Pancreas (tissue), 10 donors: Measurements from ENCODE around the gene TSNAX. TPM values are rescaled to one million over a fixed set of nuclear protein-coding genes. Genes with fewer than 3 reads are reported as not detected.

Source experiments
- ATAC-seq, 4 donors: fragments of 200-7000 bp; cut with Tn5 transposase; one replicate each; pipeline versions ENCODE4 v1.8.0 to v1.9.1; 2020; ENCODE audit warnings: mild to moderate bottlenecking in 4 of 4, moderate library complexity in 4 of 4
- DNase-seq, 6 donors: peaks; one replicate each; pipeline ENCODE4 v3.0.0-alpha.2; 2020
- FAIRE-seq: peaks from 2 replicates; lab custom pipeline; 2012; peaks lifted over from hg19 to GRCh38; lab: Jason Lieb, UNC
- H3K27ac ChIP-seq, 4 donors: fragments of 200-600 bp; sonication (generic); 1 replicate in 3 of 4; 2 replicates in 1 of 4; pipeline versions ENCODE4 v1.5.0 to v1.8.0; 2020
- H3K27me3 ChIP-seq, 4 donors: fragments of 200-600 bp; one replicate each; pipeline ENCODE4 v1.8.0; 2021
- H3K36me3 ChIP-seq, 3 donors: fragments of 200-600 bp; sonication (generic) in 1 of 3; one replicate each; pipeline versions ENCODE4 v1.5.0 to v1.8.0; 2020 to 2021
- H3K4me1 ChIP-seq, 3 donors: fragments of 200-600 bp; one replicate each; pipeline ENCODE4 v1.8.0; 2021
- H3K4me3 ChIP-seq, 4 donors: fragments of 200-600 bp; sonication (generic) in 2 of 4; one replicate each; pipeline versions ENCODE4 v1.5.0 to v1.8.0; 2020 to 2021
- H3K9me3 ChIP-seq, 4 donors: fragments of 200-600 bp; one replicate each; pipeline ENCODE4 v1.8.0; 2021
- CTCF ChIP-seq, 4 donors: fragments of 200-600 bp; sonication (generic) in 3 of 4; IDR thresholded peaks; one replicate each; pipeline versions ENCODE4 v1.5.0 to v1.8.0; 2021; ENCODE audit warnings: antibody characterized with exemption in 4 of 4
- WGBS, 2 donors: extraction: QIAGEN DNeasy Blood & Tissue Kit; methylation state at CpG; one replicate each; pipeline ENCODE4 v1.1.7; 2013; 5-methylcytosine and 5-hydroxymethylcytosine counted together
- intact Hi-C, 3 donors: fragments of 100-400 bp; cut with DNase I; formaldehyde crosslinking; loops; one replicate each; pipeline versions ENCODE4 v1.11.1 to v1.14.2; 2022
- polyA plus RNA-seq, 2 donors: library from polyadenylated mRNA; stranded (reverse); fragments of 200-250 nt; gene quantifications; one replicate each; pipeline ENCODE4 v1.2.3, GENCODE V29; 2013
- total RNA-seq, 6 donors: library from RNA; stranded (reverse); fragmentation: NEBNext Ultra II Directional in 4 of 6; extraction: Animal tissue kit (Norgen Biotek cat#: 25700) in 4 of 6; gene quantifications; one replicate each; pipeline versions ENCODE4 v1.2.1 to v1.2.4, GENCODE V29; 2021 to 2023
- donor health status: healthy with polysubstance abuse.
- donor health status: DM: no; HTN: no; CAD: no; lungs with moderate emphysema.
- donor health status: DM: no; HTN: no; CAD: no.
- donor health status: control.
- donor health status: control.
- donor health status: Bipolar disorder and iron deficiency.
- donor health status: DM: yes; HTN: yes; CAD: no.
- donor health status: DM: no; HTN: no; CAD: no.
- donor health status: DM: no; HTN: no; CAD: no.
- donor health status: DM: yes; HTN: yes; CAD: no.

TSNAX gene
- total and polyA plus RNA-seq, 8 donors, result 5.1 to 18.2 (median 14.7) TPM

- no peak overlapping the region for H3K4me3 ChIP-seq
- no peaks in the 10 kb centered on the region for H3K4me1 ChIP-seq
- H3K36me3 ChIP-seq, result no peaks in the 10 kb centered on the region
- H3K27me3 ChIP-seq, result no peaks in the 10 kb centered on the region
- ATAC-seq (no peak), FAIRE-seq (no peak), DNase-seq (no peak)
- TF ChIP-seq CTCF (IDR thresholded peaks at IDR 0.05), result no peak
- no peaks in the 10 kb centered on the region for H3K9me3 ChIP-seq
- intact Hi-C loops, result no loop called here
- WGBS, 2 donors, result 91 to 96% methylated on average over 4 of the region's 4 CpGs
- H3K27ac ChIP-seq, result no peak overlapping the region
These were observed 18.2 kb downstream of the TSNAX start for GRCh38 chr1:231546693-231547092.

GRCh38 chr1:231549733-231550447 is 21.4 kb downstream of the TSNAX start:
- FAIRE-seq, result no peak
- 72 to 78% methylated on average over 4 of the region's 4 CpGs for WGBS, 2 donors
- intact Hi-C loops, result no loop called here

GRCh38 chr1:231550448-231550781 is 21.9 kb downstream of the TSNAX start:
- Histone ChIP-seq H3K9me3 (no peaks in the 10 kb centered on the region), H3K4me1 (peaks cover 0 to 5% (median 0%) of the 10 kb centered on the region in 3 donors), H3K36me3 (no peaks in the 10 kb centered on the region), H3K27ac (no peak overlapping the region), H3K4me3 (no peak overlapping the region), H3K27me3 (no peaks in the 10 kb centered on the region)
- DNase-seq, result no peak
- intact Hi-C loops, result no loop called here
- no peak for FAIRE-seq
- WGBS, 2 donors, result 43 to 53% methylated on average over 2 of the region's 2 CpGs
- peak in 3 of 4 donors; percentile 35 to 65 (median 56) for ATAC-seq
- TF ChIP-seq CTCF (IDR thresholded peaks at IDR 0.05), result peak in 1 of 4 donors; percentile 18

More at GRCh38 chr1:231549733-231550447, 21.4 kb downstream of the TSNAX start:
- TF ChIP-seq CTCF (IDR thresholded peaks at IDR 0.05), result no peak
- no peak for ATAC-seq
- no peaks in the 10 kb centered on the region for H3K9me3 ChIP-seq
- no peak overlapping the region for H3K4me3 ChIP-seq
- H3K36me3 ChIP-seq, result no peaks in the 10 kb centered on the region
- no peak for DNase-seq
- no peaks in the 10 kb centered on the region for H3K27me3 ChIP-seq
- peaks cover 0 to 5% (median 0%) of the 10 kb centered on the region in 3 donors for H3K4me1 ChIP-seq
- H3K27ac ChIP-seq, result no peak overlapping the region

- DNase-seq (no peak), FAIRE-seq (no peak), ATAC-seq (no peak)
- H3K4me1 ChIP-seq, result peaks cover 0 to 5% (median 0%) of the 10 kb centered on the region in 3 donors
- no peaks in the 10 kb centered on the region for H3K9me3 ChIP-seq
- H3K36me3 ChIP-seq, result no peaks in the 10 kb centered on the region
- no peak overlapping the region for H3K27ac ChIP-seq
- H3K27me3 ChIP-seq, result no peaks in the 10 kb centered on the region
- WGBS, 2 donors, result 47 to 50% methylated on average over 2 of the region's 2 CpGs
- TF ChIP-seq CTCF (IDR thresholded peaks at IDR 0.05), result no peak
- H3K4me3 ChIP-seq, result no peak overlapping the region
- intact Hi-C loops, result no loop called here
These were observed 24.9 kb downstream of the TSNAX start for GRCh38 chr1:231553320-231553719.

GRCh38 chr1:231554969-231555368 is 26.5 kb downstream of the TSNAX start:
- Histone ChIP-seq H3K4me1 (peaks cover 0 to 5% (median 0%) of the 10 kb centered on the region in 3 donors), H3K36me3 (no peaks in the 10 kb centered on the region), H3K4me3 (no peak overlapping the region), H3K27ac (no peak overlapping the region), H3K9me3 (no peaks in the 10 kb centered on the region), H3K27me3 (no peaks in the 10 kb centered on the region)
- ATAC-seq, result no peak
- no peak for FAIRE-seq
- intact Hi-C loops, result no loop called here
- WGBS, 2 donors, result 88 to 95% methylated on average over 2 of the region's 2 CpGs
- TF ChIP-seq CTCF (IDR thresholded peaks at IDR 0.05), result no peak
- DNase-seq, result no peak
